HepG2 (cell line): Measurements from ENCODE around the gene TMX2. TPM values are rescaled to one million over a fixed set of nuclear protein-coding genes. Genes with fewer than 3 reads are reported as not detected.

ENCODE experiments used
- ATF7 ChIP-seq, 2 experiments: fragments of 450-650 bp in 1 of 2; sonication (generic) in 1 of 2; formaldehyde crosslinking in 1 of 2; IDR thresholded peaks; 2 replicates each; pipeline versions ENCODE4 v1.4.0 to v1.6.1; 2016 to 2020; ENCODE audit warnings: antibody characterized with exemption in 1 of 2, mild to moderate bottlenecking in 1 of 2, missing genetic modification reagents in 1 of 2
- ELF1 ChIP-seq: sonication (generic); formaldehyde crosslinking; IDR thresholded peaks from 2 replicates; pipeline ENCODE4 v1.4.0; 2020; ENCODE audit warnings: missing genetic modification reagents
- GPN1 ChIP-seq: sonication (generic); formaldehyde crosslinking; IDR thresholded peaks from 2 replicates; pipeline ENCODE4 v1.5.1; 2020; ENCODE audit warnings: missing genetic modification reagents, borderline replicate concordance
- GZF1 ChIP-seq: sonication (generic); formaldehyde crosslinking; IDR thresholded peaks from 2 replicates; pipeline ENCODE4 v1.5.1; 2020; ENCODE audit warnings: mild to moderate bottlenecking, missing genetic modification reagents
- JUND ChIP-seq: sonication (generic); formaldehyde crosslinking; IDR thresholded peaks from 2 replicates; pipeline ENCODE4 v1.8.0; 2022; ENCODE audit warnings: mild to moderate bottlenecking, missing genetic modification reagents
- KLF13 ChIP-seq: sonication (generic); formaldehyde crosslinking; IDR thresholded peaks from 2 replicates; pipeline ENCODE4 v1.4.0; 2020; ENCODE audit warnings: mild to moderate bottlenecking, missing genetic modification reagents
- NFIB ChIP-seq: sonication (generic); formaldehyde crosslinking; IDR thresholded peaks from 2 replicates; pipeline ENCODE4 v1.9.0; 2021; ENCODE audit warnings: missing genetic modification reagents, mild to moderate bottlenecking, borderline replicate concordance
- PITX1 ChIP-seq: sonication (generic); formaldehyde crosslinking; IDR thresholded peaks from 2 replicates; pipeline ENCODE4 v1.5.1; 2020; ENCODE audit warnings: mild to moderate bottlenecking, missing genetic modification reagents
- POLR2AphosphoS2 ChIP-seq: IDR thresholded peaks from 2 replicates; pipeline ENCODE4 v1.6.1; 2011; ENCODE audit warnings: low read depth, low read length, improper control_type of control experiment
- SAP130 ChIP-seq: IDR thresholded peaks from 2 replicates; pipeline ENCODE4 v1.6.1; 2016; ENCODE audit warnings: low read depth
- SUZ12 ChIP-seq: fragments of 150-350 bp; IDR thresholded peaks from 2 replicates; pipeline ENCODE4 v1.6.1; 2014; ENCODE audit warnings: low read depth, low read length
- TBX2 ChIP-seq: sonication (generic); formaldehyde crosslinking; IDR thresholded peaks from 2 replicates; pipeline ENCODE4 v1.5.0; 2020; ENCODE audit warnings: missing genetic modification reagents, mild to moderate bottlenecking, borderline replicate concordance
- U2AF1 ChIP-seq: fragments of 200-400 bp; formaldehyde crosslinking; optimal IDR thresholded peaks from 2 replicates; pipeline ENCODE3; 2017; ENCODE audit warnings: mild to moderate bottlenecking, low read depth, low read length
- ZNF230 ChIP-seq: sonication (generic); formaldehyde crosslinking; IDR thresholded peaks from 2 replicates; pipeline ENCODE4 v1.4.0; 2020; ENCODE audit warnings: mild to moderate bottlenecking, missing genetic modification reagents
- ZNF234 ChIP-seq: sonication (generic); formaldehyde crosslinking; conservative IDR thresholded peaks from 2 replicates; pipeline ENCODE4 v1.5.1; 2020; ENCODE audit warnings: mild to moderate bottlenecking, missing genetic modification reagents
- ZNF274 ChIP-seq: sonication (generic); formaldehyde crosslinking; IDR thresholded peaks from 2 replicates; pipeline ENCODE4 v1.5.1; 2020; ENCODE audit warnings: mild to moderate bottlenecking, missing genetic modification reagents
- ZNF354B ChIP-seq: sonication (generic); formaldehyde crosslinking; IDR thresholded peaks from 2 replicates; pipeline ENCODE4 v1.8.0; 2022; ENCODE audit warnings: mild to moderate bottlenecking, missing genetic modification reagents
- ZNF546 ChIP-seq: sonication (generic); formaldehyde crosslinking; conservative IDR thresholded peaks from 2 replicates; pipeline ENCODE4 v1.8.1; 2023; ENCODE audit warnings: mild to moderate bottlenecking, missing genetic modification reagents
- ZNF678 ChIP-seq: sonication (generic); formaldehyde crosslinking; IDR thresholded peaks from 2 replicates; pipeline ENCODE4 v1.4.0; 2020; ENCODE audit warnings: mild to moderate bottlenecking, missing genetic modification reagents
- ZNF703 ChIP-seq: sonication (generic); formaldehyde crosslinking; IDR thresholded peaks from 2 replicates; pipeline ENCODE4 v1.5.1; 2020; ENCODE audit warnings: missing genetic modification reagents, mild to moderate bottlenecking, moderate library complexity, borderline replicate concordance
- ZNF709 ChIP-seq: sonication (generic); formaldehyde crosslinking; IDR thresholded peaks from 2 replicates; pipeline ENCODE4 v1.5.0; 2020; ENCODE audit warnings: mild to moderate bottlenecking, missing genetic modification reagents
- ZNF724P ChIP-seq: sonication (generic); formaldehyde crosslinking; IDR thresholded peaks from 2 replicates; pipeline ENCODE4 v1.8.0; 2022; ENCODE audit warnings: missing genetic modification reagents, borderline replicate concordance
- ZNF770 ChIP-seq: sonication (generic); formaldehyde crosslinking; IDR thresholded peaks from 2 replicates; pipeline ENCODE4 v1.5.0; 2020; ENCODE audit warnings: mild to moderate bottlenecking, missing genetic modification reagents
- ZNF772 ChIP-seq: sonication (generic); formaldehyde crosslinking; IDR thresholded peaks from 2 replicates; pipeline ENCODE4 v1.5.0; 2020; ENCODE audit warnings: mild to moderate bottlenecking, missing genetic modification reagents
- polyA plus RNA-seq, 8 experiments: library from polyadenylated mRNA; depleted of rRNA in 3 of 8; stranded (reverse) in 7 of 8; unstranded in 1 of 8; fragments of >200 nt; fragmentation: Illumina TruSeq in 4 of 8; extraction: Trizol in 4 of 8; gene quantifications; 2 replicates each; pipeline versions ENCODE4 v1.2.1 to v1.2.3, GENCODE V29; 2011 to 2016; ENCODE audit warnings: low read depth in 4 of 8, missing spikeins in 1 of 8, mixed read lengths in 1 of 8; ENCODE audit not compliant: insufficient read depth in 1 of 8
- total RNA-seq, 5 experiments: library from RNA; depleted of rRNA; stranded (reverse); fragments of >200 nt; fragmentation: Illumina TruSeq; extraction: Trizol; gene quantifications; 2 replicates each; pipeline ENCODE4 v1.2.3, GENCODE V29; 2016; ENCODE audit warnings: low read depth in 1 of 5
- TF ChIP-seq, protein P1 (sequence below): sonication (generic); formaldehyde crosslinking; IDR thresholded peaks from 2 replicates; pipeline ENCODE4 v1.8.0; 2022; ENCODE audit warnings: mild to moderate bottlenecking, missing genetic modification reagents, moderate library complexity
- TF ChIP-seq, protein P2 (sequence below): sonication (generic); formaldehyde crosslinking; IDR thresholded peaks from 2 replicates; pipeline ENCODE4 v1.4.0; 2020; ENCODE audit warnings: mild to moderate bottlenecking, missing genetic modification reagents, borderline replicate concordance

Gene TMX2
- total and polyA plus RNA-seq, 2 of the 13 experiments (the other 11 are each of a cell fraction or from before 2014, with no cell fraction given), result 84.5 to 129 TPM

DNA sequence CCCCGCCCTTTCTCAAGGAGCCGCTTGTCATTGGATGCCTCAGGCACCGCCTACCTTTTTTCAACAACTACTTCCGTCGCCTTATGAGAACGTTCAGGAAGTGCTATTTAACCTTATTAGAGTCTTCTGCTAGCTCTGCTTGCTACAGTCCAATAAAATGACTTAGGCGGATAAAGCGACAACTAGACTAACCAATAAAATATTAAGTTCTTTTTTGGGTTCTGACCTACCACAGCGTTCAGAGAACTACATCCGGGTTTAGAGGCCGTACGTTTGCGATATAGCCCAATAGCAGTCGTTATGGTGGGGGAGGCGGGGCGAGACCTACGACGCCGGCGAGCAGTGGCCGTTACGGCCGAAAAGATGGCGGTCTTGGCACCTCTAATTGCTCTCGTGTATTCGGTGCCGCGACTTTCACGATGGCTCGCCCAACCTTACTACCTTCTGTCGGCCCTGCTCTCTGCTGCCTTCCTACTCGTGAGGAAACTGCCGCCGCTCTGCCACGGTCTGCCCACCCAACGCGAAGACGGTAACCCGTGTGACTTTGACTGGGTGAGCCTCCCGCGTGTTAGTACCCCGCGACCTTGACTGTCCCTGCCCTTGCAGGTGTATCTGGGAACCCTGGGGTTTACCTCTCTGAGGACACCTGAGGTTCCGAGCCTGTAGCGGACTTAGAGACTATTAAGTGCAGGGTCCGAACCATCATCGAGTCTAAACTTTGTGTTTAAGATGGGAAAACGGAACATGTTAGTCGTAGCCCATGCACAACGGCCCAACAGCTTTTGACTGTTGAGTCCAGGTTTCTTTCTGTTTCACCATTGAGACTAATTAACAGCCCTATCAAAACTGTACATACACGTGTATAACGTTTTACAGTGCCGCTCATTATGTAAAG, at the start of gene TMX2 (continued):
- TF ChIP-seq TBX2 (CRISPR knock-in tag), result peak; percentile 74
- TF ChIP-seq PITX1 (CRISPR knock-in tag), result no peak
- TF ChIP-seq ZNF354B, result 0 out of 2 replicates have a peak, but pooled peaks have one; percentile 52
- TF ChIP-seq, protein P1, sequence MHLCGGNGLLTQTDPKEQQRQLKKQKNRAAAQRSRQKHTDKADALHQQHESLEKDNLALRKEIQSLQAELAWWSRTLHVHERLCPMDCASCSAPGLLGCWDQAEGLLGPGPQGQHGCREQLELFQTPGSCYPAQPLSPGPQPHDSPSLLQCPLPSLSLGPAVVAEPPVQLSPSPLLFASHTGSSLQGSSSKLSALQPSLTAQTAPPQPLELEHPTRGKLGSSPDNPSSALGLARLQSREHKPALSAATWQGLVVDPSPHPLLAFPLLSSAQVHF, result no peak
- no peak for TF ChIP-seq JUND (CRISPR knock-in tag)
- TF ChIP-seq ATF7 (IDR thresholded peaks at IDR 0.05), result no peak
- no peak for TF ChIP-seq ATF7 (CRISPR knock-in tag; IDR thresholded peaks at IDR 0.05)
- no peak for TF ChIP-seq ZNF703 (CRISPR knock-in tag)
- TF ChIP-seq ZNF724P (CRISPR knock-in tag), result 0 out of 2 replicates have a peak, but pooled peaks have one; percentile 30
- TF ChIP-seq ZNF770 (CRISPR knock-in tag), result no peak
- 0 out of 2 replicates have a peak, but pooled peaks have one; percentile 37 for TF ChIP-seq POLR2AphosphoS2
- no peak; the same call in 1 of the 2 replicates for TF ChIP-seq ZNF772 (CRISPR knock-in tag)
- TF ChIP-seq ELF1 (CRISPR knock-in tag), result peak; percentile 83
- no peak for TF ChIP-seq SUZ12
- no peak for TF ChIP-seq ZNF234 (CRISPR knock-in tag)
- TF ChIP-seq NFIB (CRISPR knock-in tag), result no peak
- no peak for TF ChIP-seq ZNF546 (CRISPR knock-in tag)
- TF ChIP-seq SAP130 (CRISPR knock-in tag), result peak; percentile 83
- TF ChIP-seq KLF13 (CRISPR knock-in tag), result peak; percentile 76; the same call in 1 of the 2 replicates
- no peak; the same call in 1 of the 2 replicates for TF ChIP-seq ZNF230 (CRISPR knock-in tag)
- TF ChIP-seq GZF1 (CRISPR knock-in tag), result no peak
- TF ChIP-seq U2AF1, result no peak
- TF ChIP-seq ZNF274 (CRISPR knock-in tag), result 0 out of 2 replicates have a peak, but pooled peaks have one; percentile 21
- TF ChIP-seq ZNF709 (CRISPR knock-in tag), result no peak
- TF ChIP-seq, protein P2, sequence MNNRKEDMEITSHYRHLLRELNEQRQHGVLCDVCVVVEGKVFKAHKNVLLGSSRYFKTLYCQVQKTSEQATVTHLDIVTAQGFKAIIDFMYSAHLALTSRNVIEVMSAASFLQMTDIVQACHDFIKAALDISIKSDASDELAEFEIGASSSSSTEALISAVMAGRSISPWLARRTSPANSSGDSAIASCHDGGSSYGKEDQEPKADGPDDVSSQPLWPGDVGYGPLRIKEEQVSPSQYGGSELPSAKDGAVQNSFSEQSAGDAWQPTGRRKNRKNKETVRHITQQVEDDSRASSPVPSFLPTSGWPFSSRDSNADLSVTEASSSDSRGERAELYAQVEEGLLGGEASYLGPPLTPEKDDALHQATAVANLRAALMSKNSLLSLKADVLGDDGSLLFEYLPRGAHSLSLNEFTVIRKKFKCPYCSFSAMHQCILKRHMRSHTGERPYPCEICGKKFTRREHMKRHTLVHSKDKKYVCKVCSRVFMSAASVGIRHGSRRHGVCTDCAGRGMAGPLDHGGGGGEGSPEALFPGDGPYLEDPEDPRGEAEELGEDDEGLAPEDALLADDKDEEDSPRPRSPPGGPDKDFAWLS (CRISPR knock-in tag), result no peak
- TF ChIP-seq ZNF678 (CRISPR knock-in tag), result 0 out of 2 replicates have a peak, but pooled peaks have one; percentile 32
- no peak for TF ChIP-seq GPN1 (CRISPR knock-in tag)
